ENCODE measurements around the gene FMN1. TPM values are rescaled to one million over a fixed set of nuclear protein-coding genes. Genes with fewer than 3 reads are reported as not detected.

Gene FMN1
- total RNA-seq, 4 donors from 2014 or later: 12.6 to 52.2 (median 20.1) TPM

GRCh38 chr15:32763295-32763694 lies 431.2 kb downstream of the FMN1 start:
- intact Hi-C loops (cut with DNase I; ENCODE audit: low total_unique reads): no loop called here
- H3K4me3 ChIP-seq (ENCODE audit: low read depth, poor library complexity, severe bottlenecking): no peak overlapping the region
- DNase-seq (ENCODE audit: low spot score in 2 of 2): no peak
- WGBS, 2 donors: 57 to 62% methylated on average over 1 of the region's 1 CpG
- TF ChIP-seq POLR2A (IDR thresholded peaks at IDR 0.05) (no peak), CTCF (IDR thresholded peaks at IDR 0.05) (no peak)

DNA sequence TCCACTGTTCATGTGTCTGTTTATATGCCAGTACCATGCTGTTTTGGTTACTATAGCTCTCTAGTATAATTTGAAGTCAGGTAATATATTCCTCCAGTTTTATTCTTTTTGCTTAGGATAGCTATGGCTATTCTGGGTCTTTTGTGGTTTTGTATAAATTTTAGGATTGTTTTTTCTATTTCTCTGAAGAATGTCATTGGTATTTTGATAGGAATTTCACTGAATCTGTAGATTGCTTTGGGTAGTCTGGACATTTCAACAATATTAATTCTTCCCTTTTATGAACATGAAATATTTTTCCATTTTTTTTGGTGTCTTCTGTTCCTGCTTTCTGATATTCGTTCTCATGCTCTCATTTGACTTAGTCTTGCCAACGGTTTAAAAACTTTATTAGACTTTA lies 437.1 kb downstream of the FMN1 start:
- DNase-seq (ENCODE audit: low spot score in 2 of 2): no peak
- 83% methylated on average over 2 of the region's 2 CpGs for WGBS, 2 donors
- no peak for TF ChIP-seq CTCF (IDR thresholded peaks at IDR 0.05)
- no peak for TF ChIP-seq POLR2A (IDR thresholded peaks at IDR 0.05)

GRCh38 chr15:32750979-32751378 lies 443.5 kb downstream of the FMN1 start:
- no peak for DNase-seq (ENCODE audit: low spot score in 2 of 2)
- WGBS, 2 donors: 59 to 76% methylated on average over 3 of the region's 3 CpGs
- intact Hi-C loops (cut with DNase I; ENCODE audit: low total_unique reads): no loop called here
- H3K4me3 ChIP-seq (ENCODE audit: low read depth, poor library complexity, severe bottlenecking): no peak overlapping the region
- TF ChIP-seq POLR2A (IDR thresholded peaks at IDR 0.05): no peak
- TF ChIP-seq CTCF (IDR thresholded peaks at IDR 0.05): no peak

More for the DNA sequence above, 437.1 kb downstream of the FMN1 start:
- intact Hi-C loops (cut with DNase I; ENCODE audit: low total_unique reads): no loop called here
- no peak overlapping the region for H3K4me3 ChIP-seq (ENCODE audit: low read depth, poor library complexity, severe bottlenecking)

DNA sequence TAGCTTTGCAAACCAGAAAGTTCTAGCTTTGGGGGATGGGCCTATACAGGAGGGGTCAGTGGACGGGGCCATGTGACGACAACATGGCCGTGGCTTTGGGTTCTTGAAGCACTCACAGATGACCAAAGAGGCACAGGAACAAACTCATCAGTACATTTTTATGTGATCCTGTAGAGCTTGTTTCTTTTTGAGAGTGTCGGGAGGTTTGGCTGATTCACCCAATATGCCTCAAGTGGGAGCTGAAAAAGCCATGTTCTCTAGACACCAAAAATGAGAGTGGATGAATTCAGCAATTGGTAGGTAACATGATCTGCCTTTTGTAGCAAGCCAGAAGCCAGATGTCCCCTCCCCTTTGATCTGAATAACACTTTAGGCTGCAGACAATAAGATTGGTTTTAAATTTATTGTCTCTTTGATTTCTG lies 446.6 kb downstream of the FMN1 start:
- no peak for TF ChIP-seq POLR2A (IDR thresholded peaks at IDR 0.05)
- no peak for TF ChIP-seq CTCF (IDR thresholded peaks at IDR 0.05)
- no peak for DNase-seq (ENCODE audit: low spot score in 2 of 2)
- 70% methylated on average over 4 of the region's 4 CpGs for WGBS, 2 donors
- H3K4me3 ChIP-seq (ENCODE audit: low read depth, poor library complexity, severe bottlenecking): no peak overlapping the region
- intact Hi-C loops (cut with DNase I; ENCODE audit: low total_unique reads): no loop called here

DNA sequence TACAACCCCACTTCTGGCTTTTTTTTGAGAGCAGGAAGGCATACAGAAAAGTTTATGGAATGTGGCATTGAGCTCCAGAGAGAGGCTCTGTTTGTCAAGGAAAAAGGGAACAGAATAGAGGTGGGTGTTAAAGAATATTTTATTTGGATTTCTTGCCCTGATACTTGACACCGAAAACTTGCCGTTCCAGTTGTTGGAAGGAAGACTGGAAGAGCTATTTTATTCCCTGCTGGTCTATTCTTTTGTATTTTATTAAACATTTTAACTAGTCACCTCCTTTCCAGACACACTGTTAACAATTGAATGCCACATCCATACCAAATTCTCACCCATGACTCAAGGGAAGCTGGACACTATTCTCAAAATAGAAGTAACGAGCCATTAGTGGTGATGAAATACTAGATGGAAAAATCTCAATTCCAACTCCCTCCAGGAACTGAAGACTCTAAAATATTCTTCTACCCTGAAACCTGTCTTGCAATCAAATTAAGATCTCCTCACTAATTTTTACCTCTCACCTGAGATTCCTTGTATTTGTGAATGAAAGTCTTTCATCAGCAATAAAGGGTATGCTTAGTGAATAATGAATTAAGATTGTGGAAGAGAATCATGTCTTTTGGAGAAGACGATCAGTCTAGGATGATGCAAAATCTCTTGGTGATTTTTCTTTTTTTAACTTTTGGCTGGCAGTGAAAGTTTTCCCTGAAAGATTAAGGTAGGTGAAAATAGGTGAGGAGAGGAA lies 448.2 kb downstream of the FMN1 start:
- intact Hi-C loops (cut with DNase I; ENCODE audit: low total_unique reads): no loop called here
- TF ChIP-seq CTCF (IDR thresholded peaks at IDR 0.05) (no peak), POLR2A (IDR thresholded peaks at IDR 0.05) (no peak)
- no peak overlapping the region for H3K4me3 ChIP-seq (ENCODE audit: low read depth, poor library complexity, severe bottlenecking)
- no peak for DNase-seq (ENCODE audit: low spot score in 2 of 2)
- 64 to 72% methylated on average over 4 of the region's 4 CpGs for WGBS, 2 donors
